H1 (cell line): ENCODE measurements around the gene CTTNBP2. TPM values are rescaled to one million over a fixed set of nuclear protein-coding genes. Genes with fewer than 3 reads are reported as not detected.

Experiments used
- CEBPB ChIP-seq: IDR thresholded peaks from 2 replicates; pipeline ENCODE4 v1.6.1; 2012; ENCODE audit warnings: low read depth, low read length
- HDAC2 ChIP-seq, 2 experiments: fragments of 300-600 bp in 1 of 2; sonication (generic) in 1 of 2; IDR thresholded peaks; 2 replicates each; pipeline ENCODE4 v1.6.1; 2011 to 2012; ENCODE audit warnings: low read depth in 2 of 2, low read length in 2 of 2, mild to moderate bottlenecking in 2 of 2, moderate library complexity in 2 of 2, borderline replicate concordance in 1 of 2, inconsistent platforms in 1 of 2
- RXRA ChIP-seq: IDR thresholded peaks from 2 replicates; pipeline ENCODE4 v1.6.1; 2011; ENCODE audit warnings: low read depth, mild to moderate bottlenecking, low read length, moderate library complexity; ENCODE audit not compliant: insufficient read depth
- YY1 ChIP-seq: IDR thresholded peaks from 2 replicates; pipeline ENCODE4 v1.6.1; 2011; ENCODE audit warnings: low read depth, mild to moderate bottlenecking, low read length
- polyA plus RNA-seq, 7 experiments: library from polyadenylated mRNA; depleted of rRNA in 3 of 7; stranded (reverse) in 5 of 7; unstranded in 2 of 7; fragments of >200 nt in 5 of 7; fragments of 200-250 nt in 2 of 7; gene quantifications; 1 replicate in 5 of 7; 2 replicates in 1 of 7; 4 replicates in 1 of 7; pipeline versions ENCODE4 v1.2.1 to v1.2.3, GENCODE V29; 2011 to 2013; ENCODE audit warnings: missing spikeins in 2 of 7, mixed read lengths in 2 of 7
- total RNA-seq: library from RNA; stranded (reverse); fragmentation: NEBNext Ultra II Directional; extraction: Animal tissue kit (Norgen Biotek cat#: 25700); gene quantifications from 2 replicates; pipeline ENCODE4 v1.2.1, GENCODE V29; 2021

Gene CTTNBP2
- total and polyA plus RNA-seq, 2 of the 8 experiments (the other 6 are each of a cell fraction or from before 2014, with no cell fraction given), result 15.3 to 35.1 TPM

DNA sequence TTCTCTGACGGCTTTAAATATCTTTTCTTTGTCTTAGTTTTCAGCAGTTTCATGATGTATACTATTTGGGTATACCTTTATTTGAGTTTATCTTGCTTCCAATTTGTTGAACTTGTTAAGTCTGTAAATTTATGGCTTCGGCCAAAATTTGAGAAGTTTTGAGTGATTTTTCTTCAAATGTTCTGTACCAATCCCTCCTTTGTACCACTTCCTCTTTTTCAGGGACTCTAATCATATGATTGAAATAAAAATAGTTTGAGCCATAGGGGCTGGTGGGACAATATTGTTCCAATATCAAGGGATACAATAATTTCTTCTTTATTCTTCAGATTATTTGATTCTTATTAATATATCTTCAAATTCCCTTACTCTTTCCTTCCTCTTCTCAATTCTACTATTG lies 43.1 kb upstream of the CTTNBP2 start (continued):
- TF ChIP-seq RXRA (no peak), CEBPB (no peak), YY1 (no peak), HDAC2 (IDR thresholded peaks at IDR 0.05; ENCODE audit: borderline replicate concordance in 1 of 2, low read depth in 2 of 2, low read length in 2 of 2) (no peak)
- TF ChIP-seq, all 59 proteins: peak for 0
